Stimulated activated CD4-positive, alpha-beta T cell treated with anti-CD3 and anti-CD28 coated beads, TNF-alpha, amount 100 ng/mL, for 4 hours (primary cell): Measurements from ENCODE around the gene SORBS1.

Experiments
- DNase-seq, 3 experiments: peaks; one replicate each; pipeline ENCODE4 v3.0.0-alpha.2; 2020; ENCODE audit warnings: low read depth in 3 of 3

The SORBS1 gene

DNA sequence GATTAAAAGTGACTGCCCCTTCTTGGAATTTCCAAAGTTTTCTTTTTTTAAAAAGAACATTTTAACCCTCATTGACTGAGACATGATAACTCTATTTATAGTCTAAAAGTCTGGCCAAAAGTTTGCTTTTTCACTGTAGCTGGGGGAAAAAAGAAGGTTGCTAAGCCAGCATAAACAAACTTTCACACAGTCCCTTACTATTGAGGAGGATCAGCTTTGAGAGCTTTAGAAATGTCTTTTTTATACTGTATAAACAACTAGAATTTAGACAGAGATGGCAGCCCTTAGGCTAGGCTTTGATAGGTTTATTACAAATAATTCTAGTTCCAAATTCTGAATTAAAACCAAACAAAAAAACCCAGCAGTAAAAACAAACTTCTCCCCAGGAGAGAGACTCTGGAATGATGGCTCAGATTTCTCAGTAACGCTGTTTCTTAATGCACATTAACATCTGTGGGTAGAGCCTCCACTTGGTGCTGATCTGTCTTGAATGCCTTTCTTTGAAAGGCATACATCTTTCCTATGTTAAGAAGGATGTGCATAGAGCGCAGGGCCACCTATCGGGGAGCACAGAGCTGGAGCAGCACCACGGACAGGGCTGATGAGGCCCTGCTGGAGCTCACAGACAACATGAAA lies 169.5 kb downstream of the SORBS1 start:
- no peak for DNase-seq

DNA sequence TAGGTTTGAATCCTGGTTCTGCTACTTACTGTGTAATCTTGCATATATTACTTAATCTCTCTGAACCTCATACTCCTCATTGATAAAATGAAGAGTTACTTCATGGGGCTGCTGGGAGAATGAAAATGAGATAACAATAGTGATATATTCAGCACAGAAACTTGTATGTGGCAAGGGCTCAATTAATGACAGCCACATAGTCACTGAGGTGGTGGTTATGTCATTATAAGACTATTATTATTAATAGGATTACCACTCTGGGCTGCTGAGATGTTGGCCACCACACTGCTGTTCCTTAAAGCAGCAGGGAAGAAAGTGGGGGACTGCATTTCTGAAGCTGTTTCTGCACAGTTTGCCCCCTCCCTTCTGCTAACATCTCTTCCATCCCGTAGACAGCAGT lies 170.0 kb downstream of the SORBS1 start:
- DNase-seq = no peak

DNA sequence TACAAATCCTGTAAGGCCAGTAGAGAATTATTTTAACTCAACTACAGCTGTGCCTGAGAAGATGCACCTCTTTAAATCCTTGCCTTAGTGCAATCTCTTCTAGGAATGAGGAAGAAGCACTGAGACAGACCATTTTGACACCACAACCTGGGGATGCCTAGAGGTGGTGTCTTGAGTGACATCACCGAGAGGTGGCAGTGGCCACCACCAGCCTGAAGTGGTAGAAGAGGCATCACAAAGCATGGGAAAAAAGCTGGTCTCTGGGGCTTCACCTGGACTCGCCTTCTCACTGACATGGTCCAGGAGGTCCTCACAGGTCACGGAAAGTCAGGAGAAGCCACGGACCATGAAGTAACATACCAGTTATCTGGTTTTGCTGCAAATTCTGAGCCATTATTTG lies 171.2 kb downstream of the SORBS1 start:
- DNase-seq = no peak

DNA sequence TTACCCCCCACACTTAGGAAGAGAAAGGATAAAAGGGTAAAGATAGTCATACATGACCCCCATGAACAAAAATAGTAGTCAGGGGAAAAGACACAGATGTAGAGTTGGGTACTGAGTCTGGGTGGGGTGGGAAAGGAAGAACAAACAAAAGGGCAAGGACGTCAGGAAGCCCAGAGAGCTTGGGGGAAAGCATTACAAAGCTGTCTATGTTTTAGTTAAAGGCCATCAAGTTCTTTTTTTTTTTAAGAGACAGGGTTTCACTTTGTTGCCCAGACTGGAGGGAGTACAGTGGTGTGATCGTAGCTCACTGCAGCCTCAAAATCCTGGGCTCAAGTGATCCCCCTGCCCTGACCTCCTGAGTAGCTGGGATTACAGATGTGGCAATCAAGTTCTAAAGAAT lies 172.0 kb downstream of the SORBS1 start:
- no peak for DNase-seq

DNA sequence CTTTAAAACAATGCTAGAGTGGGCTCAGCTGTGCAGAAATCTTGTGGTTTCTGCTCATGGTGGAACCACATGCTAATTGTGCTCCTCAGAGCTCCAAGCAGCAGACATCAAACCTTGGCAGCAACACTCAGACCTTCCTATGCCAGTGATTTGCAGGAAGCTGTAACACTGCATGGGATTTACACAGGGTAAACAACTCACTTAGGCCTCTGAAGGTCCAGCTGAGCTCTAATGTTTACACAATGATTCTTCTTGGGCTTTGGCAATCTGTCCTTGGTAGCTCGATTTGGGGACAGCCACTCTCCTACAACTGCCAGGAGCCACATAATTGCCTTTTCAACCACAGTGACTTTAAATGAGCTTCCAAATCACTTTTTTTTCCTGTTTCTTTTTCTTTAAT lies 172.6 kb downstream of the SORBS1 start:
- DNase-seq = no peak

DNA sequence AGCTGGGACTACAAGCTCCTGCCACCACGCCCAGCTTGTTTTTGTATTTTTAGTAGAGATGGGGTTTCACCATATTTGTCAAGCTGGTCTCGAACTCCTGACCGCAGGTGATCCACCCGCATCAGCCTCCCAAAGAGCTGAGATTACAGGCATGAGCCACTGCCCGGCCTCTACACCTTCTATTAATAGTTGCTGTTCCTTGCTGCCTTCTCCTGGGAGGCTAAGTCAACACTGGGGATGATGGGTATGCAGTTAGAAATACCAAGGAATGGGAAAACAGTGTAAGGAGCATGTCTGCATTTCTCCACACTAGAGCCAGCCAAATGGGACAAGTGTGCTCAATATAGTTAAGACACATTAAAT lies 173.1 kb downstream of the SORBS1 start:
- no peak for DNase-seq

DNA sequence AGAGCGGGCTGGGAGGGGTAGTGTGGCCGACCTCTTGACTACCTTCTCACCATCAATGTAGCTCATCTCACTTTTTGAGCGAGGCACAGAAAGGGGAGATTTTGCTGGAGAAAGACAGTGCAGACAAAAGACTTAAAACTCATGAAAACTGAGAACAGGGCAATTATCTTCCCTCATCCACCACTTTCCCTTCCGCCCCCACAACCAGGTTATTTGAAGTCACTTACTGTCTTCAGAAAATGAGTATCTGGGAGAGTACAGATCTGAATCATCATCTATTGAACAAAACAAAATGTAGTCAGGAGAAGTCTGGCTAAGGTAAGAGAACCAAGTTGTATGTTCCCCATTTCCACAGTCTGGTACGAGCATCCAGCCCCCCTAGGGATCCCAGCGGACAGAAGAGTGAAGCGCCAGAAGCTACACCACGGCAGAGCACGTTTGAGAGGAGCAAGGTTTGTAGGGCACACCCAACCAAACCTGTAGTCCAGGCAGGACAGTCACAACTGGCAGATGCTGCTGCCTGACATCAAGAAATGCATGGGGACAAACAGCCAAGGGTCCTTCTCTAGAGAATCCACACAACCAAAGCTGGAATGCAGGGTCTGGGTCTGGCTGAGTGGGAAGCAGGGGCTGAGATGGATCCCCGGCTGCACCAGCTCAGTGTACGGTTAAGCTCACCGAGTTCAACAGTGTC lies 177.0 kb downstream of the SORBS1 start:
- DNase-seq = no peak

DNA sequence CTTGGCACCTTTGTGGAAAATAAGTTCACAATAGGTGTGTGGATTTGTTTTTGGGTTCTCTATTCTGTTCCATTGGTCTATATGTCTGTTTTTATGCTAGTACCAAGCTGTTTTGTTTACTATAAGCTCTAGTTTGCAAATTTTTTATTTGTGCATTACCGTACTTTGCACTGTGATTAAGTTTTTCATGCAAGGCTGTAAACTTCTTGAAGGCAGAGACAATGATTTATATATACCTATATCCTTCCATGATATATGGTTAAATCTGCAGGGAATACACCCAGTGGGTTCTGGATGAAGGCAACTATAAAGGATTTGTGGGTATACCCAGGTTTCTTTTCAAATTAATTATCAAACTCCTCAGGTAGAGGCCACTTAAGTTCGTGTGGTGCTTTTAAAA lies 178.6 kb downstream of the SORBS1 start:
- no peak for DNase-seq

DNA sequence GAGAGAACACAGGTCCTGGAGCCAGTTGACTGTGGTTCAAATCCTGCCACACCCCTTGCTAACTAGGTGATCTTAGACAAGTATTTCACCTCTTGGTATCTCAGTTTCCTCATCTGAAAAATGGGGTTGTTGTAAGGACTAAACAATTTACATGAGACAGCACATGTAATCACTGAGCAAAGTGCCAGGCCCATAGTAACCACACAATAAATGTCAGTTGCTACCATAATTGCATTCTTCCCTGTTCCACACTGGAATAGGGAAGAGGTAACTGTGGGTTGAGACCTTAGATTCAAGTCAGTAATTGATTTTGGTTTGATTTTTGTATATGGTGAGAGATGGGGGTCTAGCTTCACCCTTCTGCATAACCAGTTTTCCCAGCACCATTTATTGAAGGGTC lies 179.0 kb downstream of the SORBS1 start:
- DNase-seq = no peak

DNA sequence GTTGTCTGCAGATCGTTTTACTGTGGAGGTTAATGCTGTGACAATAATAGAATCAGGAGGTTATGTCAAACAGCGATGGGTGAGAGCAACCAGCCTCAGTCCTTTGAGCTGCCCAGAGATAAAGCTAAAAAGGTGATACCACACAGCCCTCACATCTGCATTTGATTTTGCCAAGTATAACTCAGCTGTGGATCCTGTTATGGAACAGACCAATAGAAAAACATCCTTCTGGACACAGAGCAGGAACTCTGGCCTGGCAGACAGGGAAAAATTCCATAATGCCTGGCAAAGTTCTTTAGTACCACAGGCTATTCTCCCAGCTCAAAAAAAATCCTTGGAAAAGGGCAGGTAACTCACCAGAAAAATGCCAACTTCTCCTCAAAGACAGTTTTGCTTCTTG lies 183.2 kb downstream of the SORBS1 start:
- no peak for DNase-seq

DNA sequence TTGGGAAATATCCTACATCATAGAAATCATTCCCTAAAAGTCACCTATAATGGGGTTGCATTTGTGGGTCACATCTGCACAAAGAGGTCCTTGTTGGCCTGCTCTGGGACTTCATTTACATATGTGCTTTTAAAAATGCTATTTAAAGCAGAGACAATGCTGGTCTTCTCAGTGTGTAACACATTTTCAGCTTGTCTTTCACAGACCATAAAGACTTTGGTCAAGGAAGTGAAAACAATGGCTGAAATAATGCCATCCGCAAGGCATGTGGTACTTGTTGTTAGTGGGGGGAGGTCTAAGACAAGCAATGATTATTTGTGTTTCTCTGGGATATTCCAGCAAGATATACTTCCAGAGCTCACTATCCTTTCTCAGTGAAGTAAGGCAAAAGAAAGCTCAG lies 185.8 kb downstream of the SORBS1 start:
- no peak for DNase-seq

DNA sequence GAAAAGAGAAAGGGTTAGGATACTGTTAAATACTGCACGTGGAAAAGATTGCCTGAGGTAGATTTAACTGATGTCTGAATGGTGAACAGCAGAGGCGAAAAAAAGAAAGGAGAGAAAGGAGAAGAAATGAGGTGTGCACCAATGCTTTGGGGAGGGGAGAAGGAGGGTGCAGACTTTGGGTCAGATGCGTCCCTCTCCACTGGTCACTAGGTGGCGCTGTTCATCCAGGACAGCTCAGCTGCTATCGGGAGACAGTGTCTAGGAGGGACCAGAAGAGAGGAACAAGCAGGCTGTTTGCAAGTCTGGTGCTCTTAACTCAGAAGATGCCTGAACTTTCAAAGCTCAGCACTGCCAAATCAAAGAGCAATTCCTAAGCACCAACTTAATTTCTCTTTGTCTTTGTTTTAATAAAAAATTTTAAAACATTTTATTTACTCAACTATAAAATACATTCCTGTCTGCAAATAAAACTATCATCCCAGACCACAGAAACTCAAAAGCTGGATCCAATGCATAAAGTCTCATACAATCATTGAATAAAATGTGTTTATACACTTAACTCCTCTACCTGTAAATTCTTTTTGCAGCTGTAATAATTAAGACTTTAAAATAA lies 186.5 kb downstream of the SORBS1 start:
- DNase-seq = no peak

DNA sequence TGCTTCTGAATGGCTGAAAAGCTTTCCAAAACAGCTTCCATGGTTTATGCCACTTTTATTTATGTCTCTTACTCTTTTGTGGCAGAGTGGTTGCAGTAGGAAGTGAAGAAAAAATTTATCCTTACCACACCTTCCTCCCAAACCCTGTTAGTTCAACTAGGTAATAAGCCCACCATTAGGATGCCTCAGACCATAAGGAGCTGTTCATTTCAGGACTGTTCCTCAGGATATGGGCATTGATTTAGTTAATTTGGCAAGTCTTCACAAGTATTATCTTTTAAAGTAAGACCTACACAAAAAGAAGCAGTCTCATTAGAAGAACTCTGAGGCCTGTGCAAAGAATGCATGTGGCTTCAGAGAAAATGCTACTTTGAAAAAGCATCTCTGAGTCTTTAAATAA lies 187.5 kb downstream of the SORBS1 start:
- DNase-seq = no peak

DNA sequence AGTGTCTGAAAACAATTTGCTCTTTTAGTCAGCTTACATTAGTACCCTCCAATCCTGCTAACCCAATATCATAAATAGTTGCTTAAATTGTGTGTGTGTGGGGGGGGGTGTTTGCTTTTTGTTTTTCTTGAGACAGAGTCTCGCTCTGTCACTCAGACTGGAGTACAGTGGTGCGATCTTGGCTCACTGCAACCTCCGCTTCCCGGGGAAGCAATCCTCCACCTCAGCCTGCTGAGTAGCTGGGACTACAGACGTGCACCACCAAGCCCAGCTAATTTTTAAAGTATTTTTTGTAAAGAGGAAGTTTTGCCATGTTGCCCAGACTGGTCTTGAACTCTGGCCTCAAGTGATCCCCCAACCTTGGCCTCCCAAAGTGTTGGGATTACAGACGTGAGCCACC lies 196.8 kb downstream of the SORBS1 start:
- DNase-seq = no peak

DNA sequence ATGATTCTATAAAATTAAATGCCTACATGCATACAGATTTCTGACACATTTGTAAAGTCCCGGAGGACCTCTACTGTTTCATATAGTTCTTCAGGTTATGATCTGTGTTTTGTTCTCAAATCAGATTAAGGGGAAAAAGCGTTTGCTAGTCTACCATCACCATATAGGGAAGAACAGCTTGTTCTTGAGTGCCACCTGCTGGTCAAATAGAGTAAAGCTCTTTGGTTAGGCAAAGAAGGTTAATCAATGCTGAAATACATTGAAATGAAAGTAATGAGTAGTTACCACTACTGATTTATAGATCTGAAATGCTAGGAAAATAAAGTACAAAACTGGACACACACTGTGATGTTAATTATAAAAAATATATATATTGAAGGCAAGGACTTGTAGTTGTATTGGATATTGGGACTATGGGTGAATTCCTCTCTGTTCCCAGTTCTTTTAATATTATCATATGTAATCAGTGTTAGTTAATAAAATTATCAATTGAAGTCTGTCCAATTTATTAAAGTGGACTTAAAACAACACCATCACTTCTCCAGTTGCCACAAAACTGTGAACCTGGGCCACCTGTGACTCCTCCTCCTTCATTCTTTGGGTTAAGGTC lies 197.8 kb downstream of the SORBS1 start:
- DNase-seq = no peak

DNA sequence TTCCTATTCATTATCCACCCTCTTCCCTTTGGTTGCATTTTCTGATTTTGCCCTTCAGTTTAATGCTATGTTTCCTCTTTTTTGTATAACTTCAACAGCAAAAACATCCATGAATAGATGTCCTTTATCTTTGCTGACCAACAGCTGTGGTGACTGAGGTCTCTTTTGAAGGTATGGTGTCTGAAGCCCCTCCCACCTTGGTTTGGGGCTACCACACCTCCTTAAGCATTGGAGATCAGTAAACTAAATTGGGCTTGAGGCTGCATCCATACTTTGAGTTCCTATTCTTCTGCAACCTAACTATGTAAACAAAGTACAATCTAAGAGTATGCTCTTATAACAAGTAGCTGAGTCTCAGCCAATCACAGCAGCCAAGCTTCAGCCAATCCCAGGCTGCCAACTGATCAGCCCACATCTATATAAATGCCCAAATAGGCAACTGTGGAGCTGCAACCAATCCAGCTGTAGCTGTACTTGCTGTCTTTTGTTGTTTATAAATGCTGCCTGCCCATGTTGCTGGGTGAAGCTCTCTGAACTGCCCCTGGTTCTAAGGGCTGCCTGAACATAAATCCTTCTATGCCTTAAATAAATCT lies 201.0 kb downstream of the SORBS1 start:
- no peak for DNase-seq

DNA sequence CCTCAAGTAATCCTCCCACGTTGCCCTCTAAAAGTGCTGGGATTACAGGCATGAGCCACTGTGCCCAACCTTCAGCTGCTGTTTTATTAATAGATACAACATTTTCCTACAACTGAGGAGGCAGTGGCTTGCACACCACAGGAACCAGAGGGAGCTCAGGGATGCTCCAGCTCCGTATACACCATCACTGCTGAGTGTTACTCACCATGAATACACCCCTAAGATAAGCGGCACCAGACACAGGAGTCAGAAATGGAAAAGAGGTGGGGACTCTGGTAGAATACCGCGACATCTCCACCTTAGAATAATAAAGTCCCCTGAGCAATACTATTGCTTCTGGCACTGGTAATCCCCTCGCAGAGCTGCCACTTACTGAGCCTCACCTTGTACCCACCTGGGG lies 201.7 kb downstream of the SORBS1 start:
- DNase-seq = no peak

DNA sequence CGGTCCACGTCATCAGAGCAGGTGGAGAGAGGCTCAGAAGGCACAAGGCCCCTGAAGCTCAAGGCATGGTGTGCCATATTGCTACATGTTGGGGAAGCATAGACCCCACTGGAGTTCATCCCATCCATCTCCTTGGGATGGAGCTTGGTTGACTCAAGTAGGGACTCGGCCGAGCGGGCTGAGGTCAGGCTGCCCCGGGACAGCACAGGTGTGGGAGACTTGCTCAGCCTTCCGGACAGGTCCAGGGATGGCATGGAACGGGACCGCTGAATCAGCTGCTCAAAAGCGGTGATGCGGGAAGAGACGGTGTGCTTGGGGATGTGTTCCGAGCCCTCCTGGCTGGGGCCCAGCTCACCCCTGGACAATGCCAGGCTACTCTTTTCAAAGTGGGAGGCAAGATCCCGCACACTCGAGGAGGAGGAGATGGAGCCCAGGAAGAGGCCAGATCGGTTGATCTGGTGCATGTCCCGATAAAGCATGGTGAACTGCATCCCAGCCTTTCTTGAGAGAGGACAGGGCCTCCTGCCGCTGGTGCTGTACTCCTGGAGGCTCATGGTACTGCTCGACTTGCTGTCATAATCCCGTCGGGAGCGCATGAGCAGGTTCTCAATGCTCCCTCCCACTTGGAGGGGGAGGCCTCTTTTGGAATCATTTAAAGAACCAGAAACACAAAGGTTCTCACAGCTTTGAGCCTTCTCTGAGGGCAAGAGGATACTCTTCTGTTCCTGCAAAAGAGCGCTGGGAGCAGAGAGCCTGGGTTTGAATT lies 204.8 kb downstream of the SORBS1 start:
- no peak for DNase-seq

DNA sequence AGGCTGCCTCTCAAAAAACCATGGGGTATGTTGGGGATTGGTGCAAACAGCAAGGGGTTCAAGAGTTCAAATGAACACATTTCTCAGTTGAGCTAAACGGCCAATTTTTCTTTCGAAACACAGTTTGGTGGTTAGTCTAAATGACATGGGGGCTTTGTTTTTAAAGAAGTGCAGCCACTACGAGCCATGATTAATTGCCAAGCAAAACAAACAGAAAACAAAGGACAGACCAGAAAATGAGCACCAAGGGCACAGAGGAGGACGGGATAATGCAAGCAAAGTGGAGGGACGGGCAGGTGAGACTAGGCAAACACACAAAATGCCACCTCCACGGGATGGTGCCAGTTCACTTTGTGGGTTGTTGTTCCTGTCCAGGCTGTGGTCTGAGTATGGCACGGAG lies 205.9 kb downstream of the SORBS1 start:
- DNase-seq = no peak

DNA sequence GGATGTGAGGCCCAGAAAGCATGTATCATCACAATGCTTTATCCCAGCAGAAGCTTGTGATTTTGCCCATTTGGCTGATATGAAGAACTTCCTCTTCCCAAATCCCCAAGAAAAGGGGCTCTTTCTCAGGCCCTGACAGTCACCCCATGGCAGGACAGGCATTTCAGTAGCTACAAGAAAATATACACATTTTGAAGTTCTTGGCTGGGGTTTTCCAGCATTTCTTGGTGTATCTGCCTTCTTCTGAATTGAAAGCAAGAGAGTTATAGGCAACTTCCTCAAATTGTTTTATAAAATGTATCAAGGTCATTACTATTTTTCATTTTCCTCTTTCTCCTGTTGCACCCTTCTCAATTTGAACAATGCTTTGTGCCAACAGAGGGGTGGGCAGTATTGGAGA lies 207.1 kb downstream of the SORBS1 start:
- no peak for DNase-seq

DNA sequence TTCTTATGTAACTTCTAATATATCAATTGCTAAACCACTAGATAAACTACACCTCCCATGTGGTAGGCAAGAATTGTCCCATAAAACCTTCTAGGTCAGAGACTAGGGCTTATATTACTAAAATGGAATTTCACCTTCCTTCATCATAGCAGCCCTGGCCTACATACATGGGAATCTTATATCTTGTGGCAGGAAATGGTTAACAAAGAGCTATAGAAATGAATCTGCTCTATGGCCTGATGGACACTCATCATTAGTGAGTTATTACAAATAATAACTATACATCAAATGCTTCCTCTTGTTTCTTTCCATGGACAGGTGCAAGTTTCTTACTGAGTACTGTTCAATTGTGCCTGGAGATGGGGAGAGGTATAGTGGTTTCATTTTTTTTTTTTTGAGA lies 208.0 kb downstream of the SORBS1 start:
- no peak for DNase-seq

DNA sequence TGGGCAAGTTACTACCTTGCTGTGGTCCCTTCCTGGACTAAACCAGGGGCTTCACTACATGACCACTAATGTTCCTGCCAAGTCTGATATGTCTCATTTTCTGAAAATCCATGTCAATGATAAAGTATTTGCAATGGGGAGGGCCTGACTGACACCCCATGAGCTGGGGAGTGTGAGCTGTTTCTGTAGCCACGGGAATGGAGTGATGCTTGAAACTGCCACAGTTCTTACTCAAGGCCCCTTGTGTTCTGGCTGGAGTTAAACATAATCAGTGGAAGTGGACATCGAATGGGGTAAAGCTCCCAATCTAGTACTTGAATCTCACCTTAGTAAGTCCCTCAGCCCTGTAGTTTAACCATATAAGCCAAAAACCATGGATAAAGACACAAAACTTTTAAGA lies 208.5 kb downstream of the SORBS1 start:
- DNase-seq = no peak
